DND-41 (cell line): Measurements from ENCODE around the gene LSM14A.

Experiments
- CTCF ChIP-seq: IDR thresholded peaks from 2 replicates; pipeline ENCODE4 v1.5.1; 2012; ENCODE audit warnings: borderline replicate concordance, low read length, moderate library complexity, mild to moderate bottlenecking; ENCODE audit not compliant: poor library complexity, severe bottlenecking; ENCODE audit errors: extremely low read depth
- EZH2 ChIP-seq: IDR thresholded peaks from 3 replicates; pipeline ENCODE4 v1.6.1; 2012; ENCODE audit warnings: borderline replicate concordance, low read depth, mild to moderate bottlenecking, moderate library complexity, low read length, inconsistent platforms; ENCODE audit not compliant: severe bottlenecking

- TF ChIP-seq CTCF (no peak), EZH2 (no peak)
Observed at GRCh38 chr19:34187011-34187410, 14.7 kb downstream of the LSM14A start.
